Activated CD4-positive, alpha-beta T cell treated with anti-CD3 and anti-CD28 coated beads, Interleukin-2, amount 10 ng/mL, durations not matched to agents 7 days and 5 days (primary cell): ENCODE results near the gene PLXNC1. TPM values are rescaled to one million over a fixed set of nuclear protein-coding genes. Genes with fewer than 3 reads are reported as not detected.
A peak's percentile ranks its signal among the peaks of the same experiment; 100 is the strongest.

Experiments used
- CTCF ChIA-PET: fragments of 350-600 bp; sonication (Branson Sonifier 250); formaldehyde crosslinking; loops from one replicate; lab custom pipeline; 2021; ENCODE audit warnings: antibody characterized with exemption; lab: Charles Lee
- POLR2A ChIA-PET: fragments of 350-600 bp; sonication (Branson Sonifier 250); formaldehyde crosslinking; loops from one replicate; lab custom pipeline; 2021; ENCODE audit warnings: antibody characterized with exemption; lab: Charles Lee
- DNase-seq: peaks from one replicate; pipeline ENCODE4 v3.0.0-alpha.2; 2020
- H3K27ac Mint-ChIP-seq: one replicate; pipeline ENCODE4 v1.8.0; 2021; ENCODE audit warnings: mild to moderate bottlenecking, moderate library complexity, mixed read lengths
- H3K27me3 Mint-ChIP-seq: one replicate; pipeline ENCODE4 v1.8.0; 2021; ENCODE audit warnings: mixed read lengths
- H3K36me3 Mint-ChIP-seq: one replicate; pipeline ENCODE4 v1.8.0; 2021; ENCODE audit warnings: low read depth, mixed read lengths
- H3K4me1 Mint-ChIP-seq: one replicate; pipeline ENCODE4 v1.8.0; 2021; ENCODE audit warnings: mixed read lengths
- H3K4me3 Mint-ChIP-seq: one replicate; pipeline ENCODE4 v1.8.0; 2021; ENCODE audit warnings: mild to moderate bottlenecking, moderate library complexity, mixed read lengths
- H3K9me3 Mint-ChIP-seq: one replicate; pipeline ENCODE4 v1.8.0; 2021; ENCODE audit warnings: mixed read lengths
- total RNA-seq, 2 experiments: library from RNA; stranded (reverse); gene quantifications; one replicate each; pipeline ENCODE4 v1.2.3, GENCODE V29; 2021

Gene PLXNC1
- total RNA-seq = 10 to 100 TPM; 27.4 to 29.7 TPM

GRCh38 chr12:94147991-94148738, at the start of gene PLXNC1:
TSS of gene PLXNC1 (plus strand) at chr12:94148577. CDS start at chr12:94148972, 395 bp downstream.
- Mint-ChIP-seq H3K4me1 (peaks cover 43% of the 10 kb centered on the region), H3K4me3 (peak within 1 kb of the TSS; percentile 85), H3K27ac (peak within 1 kb of the TSS; percentile 82), H3K9me3 (no peaks in the 10 kb centered on the region), H3K27me3 (peaks cover 25% of the 10 kb centered on the region), H3K36me3 (peaks cover 13% of the 10 kb centered on the region)
- DNase-seq = peak; percentile 84
- POLR2A ChIA-PET = interaction anchor here (0.5 kb wide), 1 partner anchor 1040 kb away, joined by 4 read pairs; no protein-coding TSS in a partner anchor
- CTCF ChIA-PET = interaction anchor here (0.6 to 1.9 kb wide), 5 partner anchors 7 to 156 kb away, joined by 3 to 7 read pairs (median 4); no protein-coding TSS in a partner anchor

- Mint-ChIP-seq H3K4me1 (peaks cover 38% of the 10 kb centered on the region), H3K4me3 (no peak overlapping the region), H3K36me3 (no peaks in the 10 kb centered on the region), H3K27me3 (peaks cover 4% of the 10 kb centered on the region), H3K27ac (peak overlapping the region; percentile 1), H3K9me3 (no peaks in the 10 kb centered on the region)
- CTCF ChIA-PET = interaction anchor here (0.6 to 5.6 kb wide), 4 partner anchors 10 to 617 kb away, joined by 4 to 61 read pairs (median 6); no protein-coding TSS in a partner anchor
- no peak for DNase-seq
- POLR2A ChIA-PET = no interaction called here
Measured at GRCh38 chr12:94099191-94099590, 49.2 kb upstream of the PLXNC1 start.

- H3K36me3 Mint-ChIP-seq = no peaks in the 10 kb centered on the region
Measured at GRCh38 chr12:94099632-94100031, 48.7 kb upstream of the PLXNC1 start.

GRCh38 chr12:94100211-94100627, 48.2 kb upstream of the PLXNC1 start:
- CTCF ChIA-PET = interaction anchor here (0.7 to 5.6 kb wide), 14 partner anchors 9 to 1115 kb away, joined by 3 to 61 read pairs (median 7); no protein-coding TSS in a partner anchor
- POLR2A ChIA-PET = no interaction called here
- peaks cover 38% of the 10 kb centered on the region for H3K4me1 Mint-ChIP-seq

More at GRCh38 chr12:94099632-94100031, 48.7 kb upstream of the PLXNC1 start:
- peak overlapping the region; percentile 1 for H3K27ac Mint-ChIP-seq
- H3K4me3 Mint-ChIP-seq = no peak overlapping the region
- ChIA-PET CTCF (interaction anchor here (1.7 to 5.6 kb wide), 5 partner anchors 9 to 596 kb away, joined by 4 to 61 read pairs (median 9); no protein-coding TSS in a partner anchor), POLR2A (no interaction called here)
- H3K27me3 Mint-ChIP-seq = peaks cover 5% of the 10 kb centered on the region
- DNase-seq = no peak
- no peaks in the 10 kb centered on the region for H3K9me3 Mint-ChIP-seq
- peaks cover 38% of the 10 kb centered on the region for H3K4me1 Mint-ChIP-seq

GRCh38 chr12:94100990-94101737, 47.2 kb upstream of the PLXNC1 start:
- no peaks in the 10 kb centered on the region for H3K36me3 Mint-ChIP-seq
- ChIA-PET POLR2A (interaction anchor here (0.6 kb wide), 1 partner anchor 279 kb away, joined by 4 read pairs; no protein-coding TSS in a partner anchor), CTCF (interaction anchor here (0.6 to 5.6 kb wide), 45 partner anchors 8 to 1301 kb away, joined by 3 to 61 read pairs (median 4); partner anchors contain the start of gene MRPL42)
- peak overlapping the region; percentile 91 for H3K27ac Mint-ChIP-seq
- H3K27me3 Mint-ChIP-seq = peaks cover 8% of the 10 kb centered on the region
- H3K4me3 Mint-ChIP-seq = peak overlapping the region; percentile 78
- DNase-seq = peak; percentile 77
- no peaks in the 10 kb centered on the region for H3K9me3 Mint-ChIP-seq
- peaks cover 38% of the 10 kb centered on the region for H3K4me1 Mint-ChIP-seq

More at GRCh38 chr12:94100211-94100627, 48.2 kb upstream of the PLXNC1 start:
- H3K4me3 Mint-ChIP-seq = peak overlapping the region; percentile 78
- no peaks in the 10 kb centered on the region for H3K9me3 Mint-ChIP-seq
- peak; percentile 18 for DNase-seq
- no peaks in the 10 kb centered on the region for H3K36me3 Mint-ChIP-seq
- H3K27me3 Mint-ChIP-seq = peaks cover 5% of the 10 kb centered on the region
- H3K27ac Mint-ChIP-seq = peak overlapping the region; percentile 79

- POLR2A ChIA-PET = interaction anchor here (0.6 to 1.4 kb wide), 3 partner anchors 119 to 597 kb away, joined by 3 to 6 read pairs (median 4); no protein-coding TSS in a partner anchor
- Mint-ChIP-seq H3K36me3 (no peaks in the 10 kb centered on the region), H3K9me3 (no peaks in the 10 kb centered on the region), H3K27ac (peak overlapping the region; percentile 91), H3K4me3 (peak overlapping the region; percentile 78), H3K27me3 (peaks cover 12% of the 10 kb centered on the region), H3K4me1 (peaks cover 38% of the 10 kb centered on the region)
- CTCF ChIA-PET = interaction anchor here (0.6 to 5.6 kb wide), 76 partner anchors 8 to 1302 kb away, joined by 3 to 61 read pairs (median 4); partner anchors contain the start of genes CRADD, MRPL42 and SOCS2
- peak; percentile 91 for DNase-seq
Measured at GRCh38 chr12:94101738-94102660, 46.4 kb upstream of the PLXNC1 start.

GRCh38 chr12:94103986-94104385, 44.4 kb upstream of the PLXNC1 start:
- Mint-ChIP-seq H3K4me1 (peaks cover 38% of the 10 kb centered on the region), H3K4me3 (no peak overlapping the region), H3K27me3 (peaks cover 17% of the 10 kb centered on the region), H3K9me3 (no peaks in the 10 kb centered on the region), H3K27ac (no peak overlapping the region), H3K36me3 (no peaks in the 10 kb centered on the region)
- ChIA-PET POLR2A (no interaction called here), CTCF (interaction anchor here (0.8 to 5.6 kb wide), 5 partner anchors 10 to 1125 kb away, joined by 3 to 61 read pairs (median 4); no protein-coding TSS in a partner anchor)
- DNase-seq = no peak

GRCh38 chr12:94107910-94108309, 40.5 kb upstream of the PLXNC1 start:
- POLR2A ChIA-PET = no interaction called here
- Mint-ChIP-seq H3K36me3 (no peaks in the 10 kb centered on the region), H3K4me3 (no peak overlapping the region), H3K27ac (no peak overlapping the region), H3K27me3 (peaks cover 17% of the 10 kb centered on the region), H3K4me1 (peaks cover 12% of the 10 kb centered on the region), H3K9me3 (no peaks in the 10 kb centered on the region)
- CTCF ChIA-PET = interaction anchor here (0.9 kb wide), 2 partner anchors 520 to 539 kb away, joined by 3 to 4 read pairs; no protein-coding TSS in a partner anchor
- no peak for DNase-seq

GRCh38 chr12:94109160-94109559, 39.2 kb upstream of the PLXNC1 start:
- H3K4me3 Mint-ChIP-seq = no peak overlapping the region

GRCh38 chr12:94110258-94110657, 38.1 kb upstream of the PLXNC1 start:
- H3K27me3 Mint-ChIP-seq = peaks cover 13% of the 10 kb centered on the region
- POLR2A ChIA-PET = no interaction called here
- CTCF ChIA-PET = interaction anchor here (3.6 kb wide), 1 partner anchor 8 kb away, joined by 28 read pairs; no protein-coding TSS in a partner anchor
- no peaks in the 10 kb centered on the region for H3K36me3 Mint-ChIP-seq
- no peak for DNase-seq
- H3K4me3 Mint-ChIP-seq = no peak overlapping the region
- H3K9me3 Mint-ChIP-seq = no peaks in the 10 kb centered on the region
- H3K4me1 Mint-ChIP-seq = peaks cover 6% of the 10 kb centered on the region
- H3K27ac Mint-ChIP-seq = no peak overlapping the region

More at GRCh38 chr12:94109160-94109559, 39.2 kb upstream of the PLXNC1 start:
- Mint-ChIP-seq H3K27ac (no peak overlapping the region), H3K9me3 (no peaks in the 10 kb centered on the region), H3K27me3 (peaks cover 14% of the 10 kb centered on the region), H3K4me1 (peaks cover 7% of the 10 kb centered on the region), H3K36me3 (no peaks in the 10 kb centered on the region)
- ChIA-PET CTCF (interaction anchor here (1.4 kb wide), 1 partner anchor 9 kb away, joined by 4 read pairs; no protein-coding TSS in a partner anchor), POLR2A (no interaction called here)
- DNase-seq = no peak

- Mint-ChIP-seq H3K27ac (no peak overlapping the region), H3K36me3 (no peaks in the 10 kb centered on the region), H3K9me3 (no peaks in the 10 kb centered on the region), H3K27me3 (peaks cover 9% of the 10 kb centered on the region), H3K4me3 (no peak overlapping the region), H3K4me1 (peaks cover 6% of the 10 kb centered on the region)
- POLR2A ChIA-PET = no interaction called here
- no peak for DNase-seq
- CTCF ChIA-PET = interaction anchor here (1.2 to 3.6 kb wide), 3 partner anchors 10 to 38 kb away, joined by 3 to 28 read pairs (median 3); no protein-coding TSS in a partner anchor
Measured at GRCh38 chr12:94111302-94111701, 37.1 kb upstream of the PLXNC1 start.
